Pancreas (tissue), 10 donors: ENCODE measurements around the gene MXRA7. TPM values are rescaled to one million over a fixed set of nuclear protein-coding genes. Genes with fewer than 3 reads are reported as not detected.

ENCODE experiments used
- ATAC-seq, 4 donors: fragments of 200-7000 bp; cut with Tn5 transposase; one replicate each; pipeline versions ENCODE4 v1.8.0 to v1.9.1; 2020; ENCODE audit warnings: mild to moderate bottlenecking in 4 of 4, moderate library complexity in 4 of 4
- DNase-seq, 6 donors: peaks; one replicate each; pipeline ENCODE4 v3.0.0-alpha.2; 2020
- FAIRE-seq: peaks from 2 replicates; lab custom pipeline; 2012; peaks lifted over from hg19 to GRCh38; lab: Jason Lieb, UNC
- H3K27ac ChIP-seq, 4 donors: fragments of 200-600 bp; sonication (generic); 1 replicate in 3 of 4; 2 replicates in 1 of 4; pipeline versions ENCODE4 v1.5.0 to v1.8.0; 2020
- H3K27me3 ChIP-seq, 4 donors: fragments of 200-600 bp; one replicate each; pipeline ENCODE4 v1.8.0; 2021
- H3K36me3 ChIP-seq, 3 donors: fragments of 200-600 bp; sonication (generic) in 1 of 3; one replicate each; pipeline versions ENCODE4 v1.5.0 to v1.8.0; 2020 to 2021
- H3K4me1 ChIP-seq, 3 donors: fragments of 200-600 bp; one replicate each; pipeline ENCODE4 v1.8.0; 2021
- H3K4me3 ChIP-seq, 4 donors: fragments of 200-600 bp; sonication (generic) in 2 of 4; one replicate each; pipeline versions ENCODE4 v1.5.0 to v1.8.0; 2020 to 2021
- H3K9me3 ChIP-seq, 4 donors: fragments of 200-600 bp; one replicate each; pipeline ENCODE4 v1.8.0; 2021
- WGBS, 2 donors: extraction: QIAGEN DNeasy Blood & Tissue Kit; methylation state at CpG; one replicate each; pipeline ENCODE4 v1.1.7; 2013; 5-methylcytosine and 5-hydroxymethylcytosine counted together
- intact Hi-C, 3 donors: fragments of 100-400 bp; cut with DNase I; formaldehyde crosslinking; loops; one replicate each; pipeline versions ENCODE4 v1.11.1 to v1.14.2; 2022
- polyA plus RNA-seq, 2 donors: library from polyadenylated mRNA; stranded (reverse); fragments of 200-250 nt; gene quantifications; one replicate each; pipeline ENCODE4 v1.2.3, GENCODE V29; 2013
- total RNA-seq, 6 donors: library from RNA; stranded (reverse); fragmentation: NEBNext Ultra II Directional in 4 of 6; extraction: Animal tissue kit (Norgen Biotek cat#: 25700) in 4 of 6; gene quantifications; one replicate each; pipeline versions ENCODE4 v1.2.1 to v1.2.4, GENCODE V29; 2021 to 2023
- TF ChIP-seq, protein P1 (sequence below), 4 donors: fragments of 200-600 bp; sonication (generic) in 3 of 4; IDR thresholded peaks; one replicate each; pipeline versions ENCODE4 v1.5.0 to v1.8.0; 2021; ENCODE audit warnings: antibody characterized with exemption in 4 of 4
- donor health status: healthy with polysubstance abuse.
- donor health status: DM: no; HTN: no; CAD: no; lungs with moderate emphysema.
- donor health status: DM: no; HTN: no; CAD: no.
- donor health status: control.
- donor health status: control.
- donor health status: Bipolar disorder and iron deficiency.
- donor health status: DM: yes; HTN: yes; CAD: no.
- donor health status: DM: no; HTN: no; CAD: no.
- donor health status: DM: no; HTN: no; CAD: no.
- donor health status: DM: yes; HTN: yes; CAD: no.

Gene MXRA7
- total and polyA plus RNA-seq, 8 donors: 32.0 to 137 (median 44.7) TPM

DNA sequence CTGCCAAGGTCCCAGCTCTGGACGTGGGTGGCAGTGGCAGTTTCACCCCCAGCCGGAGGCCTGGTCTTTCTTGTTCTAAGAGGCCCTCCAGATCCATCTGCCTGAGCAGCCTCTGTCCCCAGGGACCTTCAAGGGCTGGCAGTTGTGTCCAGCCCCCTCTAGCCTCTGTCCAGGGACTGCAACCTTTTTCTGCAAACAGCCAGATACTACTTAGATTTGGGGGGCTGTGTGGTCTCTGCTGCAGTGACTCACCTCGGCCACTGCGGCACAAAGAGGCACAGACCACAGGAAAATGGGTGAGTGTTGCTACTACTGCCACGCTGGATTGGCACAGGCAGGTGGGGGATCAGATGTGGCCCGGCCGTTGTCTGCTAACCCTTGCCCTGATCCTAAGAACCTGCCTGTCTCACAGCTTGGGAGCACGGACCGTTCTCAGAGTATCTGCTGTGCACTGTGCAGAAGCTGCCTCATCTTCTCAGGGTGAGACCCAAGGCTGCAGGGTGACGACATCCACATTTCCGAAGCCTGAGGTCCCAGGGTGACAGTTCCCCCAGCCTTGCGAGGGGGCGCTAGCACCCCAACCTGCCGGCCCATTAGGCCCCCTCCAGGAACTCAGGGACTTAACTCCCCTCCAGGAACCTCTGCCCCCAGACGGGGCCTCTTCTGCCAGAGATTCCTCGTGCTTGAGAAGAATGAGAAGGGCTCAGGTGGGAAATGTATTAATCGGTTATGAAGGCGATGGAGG lies 27.6 kb downstream of the MXRA7 start:
- H3K36me3 ChIP-seq: no peaks in the 10 kb centered on the region
- intact Hi-C loops: no loop called here
- no peak for DNase-seq

DNA sequence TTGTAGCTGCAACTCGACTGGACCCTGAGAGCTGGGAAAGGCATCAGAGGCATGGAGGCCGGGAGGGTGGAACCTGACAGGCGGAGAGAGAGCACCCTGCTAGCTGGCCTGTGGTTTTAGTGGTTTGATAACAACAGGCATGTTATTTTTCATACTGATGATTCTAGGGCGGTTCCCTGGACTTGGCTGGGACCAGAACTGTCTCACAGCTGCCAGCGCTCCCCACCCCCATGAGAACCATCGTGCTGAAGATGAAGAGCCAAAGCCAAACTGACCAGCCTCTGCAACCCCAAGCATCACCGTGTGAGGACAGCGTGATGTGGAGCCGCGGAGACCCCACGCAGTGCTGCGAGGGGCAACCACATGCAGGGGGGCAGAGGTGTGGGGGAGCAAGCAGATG lies 28.5 kb downstream of the MXRA7 start:
- H3K27ac ChIP-seq: no peak overlapping the region
- TF ChIP-seq, protein P1, sequence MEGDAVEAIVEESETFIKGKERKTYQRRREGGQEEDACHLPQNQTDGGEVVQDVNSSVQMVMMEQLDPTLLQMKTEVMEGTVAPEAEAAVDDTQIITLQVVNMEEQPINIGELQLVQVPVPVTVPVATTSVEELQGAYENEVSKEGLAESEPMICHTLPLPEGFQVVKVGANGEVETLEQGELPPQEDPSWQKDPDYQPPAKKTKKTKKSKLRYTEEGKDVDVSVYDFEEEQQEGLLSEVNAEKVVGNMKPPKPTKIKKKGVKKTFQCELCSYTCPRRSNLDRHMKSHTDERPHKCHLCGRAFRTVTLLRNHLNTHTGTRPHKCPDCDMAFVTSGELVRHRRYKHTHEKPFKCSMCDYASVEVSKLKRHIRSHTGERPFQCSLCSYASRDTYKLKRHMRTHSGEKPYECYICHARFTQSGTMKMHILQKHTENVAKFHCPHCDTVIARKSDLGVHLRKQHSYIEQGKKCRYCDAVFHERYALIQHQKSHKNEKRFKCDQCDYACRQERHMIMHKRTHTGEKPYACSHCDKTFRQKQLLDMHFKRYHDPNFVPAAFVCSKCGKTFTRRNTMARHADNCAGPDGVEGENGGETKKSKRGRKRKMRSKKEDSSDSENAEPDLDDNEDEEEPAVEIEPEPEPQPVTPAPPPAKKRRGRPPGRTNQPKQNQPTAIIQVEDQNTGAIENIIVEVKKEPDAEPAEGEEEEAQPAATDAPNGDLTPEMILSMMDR (IDR thresholded peaks at IDR 0.05): no peak
- WGBS, 2 donors: 86 to 90% methylated on average over 12 of the region's 12 CpGs
- no peak for ATAC-seq
- no peaks in the 10 kb centered on the region for H3K4me1 ChIP-seq
- no peak overlapping the region for H3K4me3 ChIP-seq
- no peak for DNase-seq
- intact Hi-C loops: no loop called here
- H3K36me3 ChIP-seq: no peaks in the 10 kb centered on the region
- no peaks in the 10 kb centered on the region for H3K27me3 ChIP-seq
- FAIRE-seq: no peak
- H3K9me3 ChIP-seq: no peaks in the 10 kb centered on the region

More for the DNA sequence above, 27.6 kb downstream of the MXRA7 start:
- no peak for FAIRE-seq
- 79 to 81% methylated on average over 18 of the region's 18 CpGs for WGBS, 2 donors
- ATAC-seq: no peak
- Histone ChIP-seq H3K4me1 (no peaks in the 10 kb centered on the region), H3K27me3 (no peaks in the 10 kb centered on the region), H3K9me3 (no peaks in the 10 kb centered on the region), H3K27ac (no peak overlapping the region), H3K4me3 (no peak overlapping the region)
- TF ChIP-seq, protein P1 (IDR thresholded peaks at IDR 0.05): no peak

DNA sequence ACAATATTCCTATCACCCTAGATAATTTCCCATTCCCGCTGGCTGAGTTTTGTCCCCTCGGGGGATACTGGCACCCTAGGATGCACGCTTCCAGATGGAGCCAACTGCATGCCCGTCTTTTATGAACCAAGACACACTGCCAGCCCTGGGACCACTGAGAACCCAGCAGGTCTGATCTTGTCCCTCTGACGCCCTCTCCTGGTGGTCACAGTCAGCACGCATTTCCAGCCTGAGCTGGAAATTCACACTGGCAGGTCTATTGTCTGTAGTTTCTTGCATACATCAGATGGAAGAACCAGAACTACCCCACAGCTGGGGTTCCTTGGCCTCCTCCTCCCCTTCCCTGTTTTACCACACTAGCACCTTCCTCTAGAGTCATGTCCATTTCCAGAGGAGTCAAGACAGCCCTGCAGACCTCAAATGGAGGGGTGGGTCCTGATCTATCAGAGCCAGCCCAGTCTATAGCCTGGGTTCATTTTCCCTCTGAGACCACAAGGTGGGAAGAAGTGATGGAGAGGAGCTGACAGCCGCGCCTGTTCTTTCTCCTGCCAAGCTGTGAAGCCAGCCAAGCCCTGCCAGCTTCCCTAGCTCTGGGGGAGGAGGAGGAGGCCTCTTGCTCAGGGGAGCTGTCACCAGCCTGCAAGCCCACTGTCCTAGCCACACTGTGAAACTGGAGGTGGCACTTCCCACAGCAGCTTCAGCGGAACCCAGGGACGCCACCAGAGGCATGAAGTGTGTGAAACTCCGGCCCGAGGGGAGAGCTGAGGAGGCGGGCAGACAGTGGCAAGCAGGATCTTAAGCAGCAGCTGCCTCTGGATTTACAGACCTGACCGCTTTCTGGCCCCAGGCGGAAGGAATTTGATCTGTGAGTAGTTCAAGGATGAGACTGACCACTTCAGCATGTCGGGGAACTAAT lies 29.3 kb downstream of the MXRA7 start:
- WGBS, 2 donors: 63 to 70% methylated on average over 16 of the region's 16 CpGs

DNA sequence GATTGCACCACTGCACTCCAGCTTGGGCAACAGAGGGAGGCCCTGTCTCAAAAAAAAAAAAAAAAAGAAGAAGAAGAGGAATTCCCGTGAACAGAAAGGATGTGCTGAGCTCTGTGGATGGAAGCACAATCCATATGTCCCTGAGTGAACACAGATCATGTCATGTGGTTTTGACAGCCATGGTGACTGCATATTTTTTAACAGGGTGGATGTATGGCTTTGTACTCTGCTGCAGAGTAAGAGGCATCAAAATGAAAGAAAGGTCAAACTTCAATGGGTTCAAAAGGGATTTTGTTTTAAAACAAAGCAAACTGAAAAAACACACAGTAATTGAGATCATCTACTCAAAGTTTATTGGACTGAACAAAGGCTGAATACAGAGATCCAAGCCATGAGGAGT lies 31.5 kb downstream of the MXRA7 start:
- Histone ChIP-seq H3K36me3 (no peaks in the 10 kb centered on the region), H3K4me1 (no peaks in the 10 kb centered on the region), H3K4me3 (no peak overlapping the region), H3K27ac (no peak overlapping the region), H3K9me3 (no peaks in the 10 kb centered on the region), H3K27me3 (no peaks in the 10 kb centered on the region)
- ATAC-seq: no peak
- no peak for DNase-seq
- no peak for FAIRE-seq
- intact Hi-C loops: no loop called here
- WGBS, 2 donors: 73 to 79% methylated on average over 1 of the region's 1 CpG
- TF ChIP-seq, protein P1 (IDR thresholded peaks at IDR 0.05): no peak

More for the DNA sequence above, 29.3 kb downstream of the MXRA7 start:
- no peak for FAIRE-seq
- peak; percentile 30 to 74 (median 62) for DNase-seq
- Histone ChIP-seq H3K9me3 (no peaks in the 10 kb centered on the region), H3K27me3 (no peaks in the 10 kb centered on the region), H3K4me3 (no peak overlapping the region), H3K4me1 (no peaks in the 10 kb centered on the region), H3K27ac (no peak overlapping the region), H3K36me3 (no peaks in the 10 kb centered on the region)
- intact Hi-C loops: no loop called here
- peak; percentile 38 to 83 (median 70) for ATAC-seq
- TF ChIP-seq, protein P1 (IDR thresholded peaks at IDR 0.05): peak in 3 of 4 donors; percentile 35 to 58 (median 48)
